ENCODE data around the gene FAM227A. TPM values are rescaled to one million over a fixed set of nuclear protein-coding genes. Genes with fewer than 3 reads are reported as not detected.
"Not testable (repeated sequence)": the region's sequence is repeated elsewhere in the genome, so short reads cannot be mapped to it uniquely, and the experiment has no call there.

Gene FAM227A
- polyA plus RNA-seq, 1 donor, result 0.77 TPM

- no peak for DNase-seq
Observed at GRCh38 chr22:38657045-38657909, 1.1 kb upstream of the FAM227A start.

- peak; percentile 14 for DNase-seq
Observed at GRCh38 chr22:38655519-38656255, 505 bp downstream of the FAM227A start.

GRCh38 chr22:38653741-38654140 lies 2.5 kb downstream of the FAM227A start:
- no peak for DNase-seq

GRCh38 chr22:38652859-38653258 lies 3.3 kb downstream of the FAM227A start:
- DNase-seq, result no peak

- no peak for DNase-seq
Observed at GRCh38 chr22:38649841-38650522, 6.2 kb downstream of the FAM227A start.

- no peak for DNase-seq
Observed at GRCh38 chr22:38645430-38645829, 10.8 kb downstream of the FAM227A start.

GRCh38 chr22:38644245-38644644 lies 11.9 kb downstream of the FAM227A start:
- not testable (repeated sequence) for DNase-seq

GRCh38 chr22:38641476-38642040 lies 14.6 kb downstream of the FAM227A start:
- no peak for DNase-seq

- DNase-seq, result no peak
Observed at GRCh38 chr22:38638728-38639127, 17.5 kb downstream of the FAM227A start.

GRCh38 chr22:38638216-38638615 lies 18.0 kb downstream of the FAM227A start:
- no peak for DNase-seq

GRCh38 chr22:38632528-38632927 lies 23.7 kb downstream of the FAM227A start:
- DNase-seq, result no peak

GRCh38 chr22:38631724-38632123 lies 24.5 kb downstream of the FAM227A start:
- DNase-seq, result no peak

GRCh38 chr22:38629108-38629507 lies 27.1 kb downstream of the FAM227A start:
- no peak for DNase-seq

GRCh38 chr22:38628444-38628843 lies 27.7 kb downstream of the FAM227A start:
- no peak for DNase-seq

- no peak for DNase-seq
Observed at GRCh38 chr22:38623351-38623750, 32.8 kb downstream of the FAM227A start.

- DNase-seq, result no peak
Observed at GRCh38 chr22:38618682-38619081, 37.5 kb downstream of the FAM227A start.

- no peak for DNase-seq
Observed at GRCh38 chr22:38618258-38618657, 37.9 kb downstream of the FAM227A start.

- not testable (repeated sequence) for DNase-seq
Observed at GRCh38 chr22:38615064-38615405, 41.2 kb downstream of the FAM227A start.

GRCh38 chr22:38614332-38615063 lies 41.7 kb downstream of the FAM227A start:
- DNase-seq, result no peak

GRCh38 chr22:38613588-38613987 lies 42.6 kb downstream of the FAM227A start:
- DNase-seq, result no peak

GRCh38 chr22:38612217-38613006 lies 43.8 kb downstream of the FAM227A start:
- no peak for DNase-seq

Data from hindlimb muscle (tissue), 1 donor.